ENCODE data around the gene USP54. TPM values are rescaled to one million over a fixed set of nuclear protein-coding genes. Genes with fewer than 3 reads are reported as not detected.

Gene USP54
- total and polyA plus RNA-seq, 9 of the 15 experiments (the other 6 are each of a cell fraction or from before 2014, with no cell fraction given): 3.8 to 40.1 (median 16.9) TPM

- peak; percentile 97 for TF ChIP-seq ZNF584 (CRISPR knock-in tag; IDR thresholded peaks at IDR 0.05; ENCODE audit: low read depth)
- no peak for TF ChIP-seq ZNF134 (CRISPR knock-in tag; conservative IDR thresholded peaks at IDR 0.05)
- no peak for TF ChIP-seq SIX5 (IDR thresholded peaks at IDR 0.05; ENCODE audit: borderline replicate concordance in 1 of 2, insufficient read depth in 1 of 2, low read depth in 1 of 2, low read length in 2 of 2)
- TF ChIP-seq ZNF354B (CRISPR knock-in tag; IDR thresholded peaks at IDR 0.05): no peak
- TF ChIP-seq HMGN3 (IDR thresholded peaks at IDR 0.05; ENCODE audit: borderline replicate concordance, extremely low read depth, insufficient read length, low read depth, low read length): peak; percentile 79
- TF ChIP-seq, protein P1, sequence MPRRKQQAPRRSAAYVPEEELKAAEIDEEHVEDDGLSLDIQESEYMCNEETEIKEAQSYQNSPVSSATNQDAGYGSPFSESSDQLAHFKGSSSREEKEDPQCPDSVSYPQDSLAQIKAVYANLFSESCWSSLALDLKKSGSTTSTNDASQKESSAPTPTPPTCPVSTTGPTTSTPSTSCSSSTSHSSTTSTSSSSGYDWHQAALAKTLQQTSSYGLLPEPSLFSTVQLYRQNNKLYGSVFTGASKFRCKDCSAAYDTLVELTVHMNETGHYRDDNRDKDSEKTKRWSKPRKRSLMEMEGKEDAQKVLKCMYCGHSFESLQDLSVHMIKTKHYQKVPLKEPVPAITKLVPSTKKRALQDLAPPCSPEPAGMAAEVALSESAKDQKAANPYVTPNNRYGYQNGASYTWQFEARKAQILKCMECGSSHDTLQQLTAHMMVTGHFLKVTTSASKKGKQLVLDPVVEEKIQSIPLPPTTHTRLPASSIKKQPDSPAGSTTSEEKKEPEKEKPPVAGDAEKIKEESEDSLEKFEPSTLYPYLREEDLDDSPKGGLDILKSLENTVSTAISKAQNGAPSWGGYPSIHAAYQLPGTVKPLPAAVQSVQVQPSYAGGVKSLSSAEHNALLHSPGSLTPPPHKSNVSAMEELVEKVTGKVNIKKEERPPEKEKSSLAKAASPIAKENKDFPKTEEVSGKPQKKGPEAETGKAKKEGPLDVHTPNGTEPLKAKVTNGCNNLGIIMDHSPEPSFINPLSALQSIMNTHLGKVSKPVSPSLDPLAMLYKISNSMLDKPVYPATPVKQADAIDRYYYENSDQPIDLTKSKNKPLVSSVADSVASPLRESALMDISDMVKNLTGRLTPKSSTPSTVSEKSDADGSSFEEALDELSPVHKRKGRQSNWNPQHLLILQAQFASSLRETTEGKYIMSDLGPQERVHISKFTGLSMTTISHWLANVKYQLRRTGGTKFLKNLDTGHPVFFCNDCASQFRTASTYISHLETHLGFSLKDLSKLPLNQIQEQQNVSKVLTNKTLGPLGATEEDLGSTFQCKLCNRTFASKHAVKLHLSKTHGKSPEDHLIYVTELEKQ (CRISPR knock-in tag; IDR thresholded peaks at IDR 0.05): no peak
- peak; percentile 29 for TF ChIP-seq RBBP5 (IDR thresholded peaks at IDR 0.05; ENCODE audit: borderline replicate concordance, insufficient read depth, low read length, poor library complexity, severe bottlenecking)
- TF ChIP-seq RUNX1 (IDR thresholded peaks at IDR 0.05; ENCODE audit: low read depth): peak; percentile 74; the same call in 1 of the 2 replicates
- TF ChIP-seq HDAC2 (IDR thresholded peaks at IDR 0.05): peak; percentile 99
- TF ChIP-seq, protein P2, sequence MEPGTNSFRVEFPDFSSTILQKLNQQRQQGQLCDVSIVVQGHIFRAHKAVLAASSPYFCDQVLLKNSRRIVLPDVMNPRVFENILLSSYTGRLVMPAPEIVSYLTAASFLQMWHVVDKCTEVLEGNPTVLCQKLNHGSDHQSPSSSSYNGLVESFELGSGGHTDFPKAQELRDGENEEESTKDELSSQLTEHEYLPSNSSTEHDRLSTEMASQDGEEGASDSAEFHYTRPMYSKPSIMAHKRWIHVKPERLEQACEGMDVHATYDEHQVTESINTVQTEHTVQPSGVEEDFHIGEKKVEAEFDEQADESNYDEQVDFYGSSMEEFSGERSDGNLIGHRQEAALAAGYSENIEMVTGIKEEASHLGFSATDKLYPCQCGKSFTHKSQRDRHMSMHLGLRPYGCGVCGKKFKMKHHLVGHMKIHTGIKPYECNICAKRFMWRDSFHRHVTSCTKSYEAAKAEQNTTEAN (CRISPR knock-in tag; IDR thresholded peaks at IDR 0.05): no peak
- peak; percentile 89 for TF ChIP-seq MTA1 (IDR thresholded peaks at IDR 0.05; ENCODE audit: borderline replicate concordance)
- TF ChIP-seq, protein P3, sequence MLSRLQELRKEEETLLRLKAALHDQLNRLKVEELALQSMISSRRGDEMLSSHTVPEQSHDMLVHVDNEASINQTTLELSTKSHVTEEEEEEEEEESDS (CRISPR knock-in tag; IDR thresholded peaks at IDR 0.05): no peak
- TF ChIP-seq FOXJ2 (tag; IDR thresholded peaks at IDR 0.05): no peak
- no peak for TF ChIP-seq SREBF1 (IDR thresholded peaks at IDR 0.05; ENCODE audit: borderline replicate concordance, low read depth, low read length)
- TF ChIP-seq EGR1 (conservative IDR thresholded peaks at IDR 0.05): no peak
- TF ChIP-seq AFF1 (IDR thresholded peaks at IDR 0.05; ENCODE audit: low read depth in 1 of 2, partially characterized antibody in 2 of 2): peak in 1 of 2 experiments; percentile 97
- TF ChIP-seq NFATC3 (IDR thresholded peaks at IDR 0.05): peak; percentile 97
- 0 out of 2 replicates have a peak, but pooled peaks have one; percentile 61 for TF ChIP-seq ZKSCAN1 (IDR thresholded peaks at IDR 0.05; ENCODE audit: low read depth, low read length)
Measured at GRCh38 chr10:73456187-73456890, 134.8 kb downstream of the USP54 start (continued).

All from K562 (cell line).